ENCODE measurements around the gene HBG1. TPM values are rescaled to one million over a fixed set of nuclear protein-coding genes. Genes with fewer than 3 reads are reported as not detected.

Gene HBG1
- total RNA-seq, 4 donors from 2014 or later, result not detected

DNA sequence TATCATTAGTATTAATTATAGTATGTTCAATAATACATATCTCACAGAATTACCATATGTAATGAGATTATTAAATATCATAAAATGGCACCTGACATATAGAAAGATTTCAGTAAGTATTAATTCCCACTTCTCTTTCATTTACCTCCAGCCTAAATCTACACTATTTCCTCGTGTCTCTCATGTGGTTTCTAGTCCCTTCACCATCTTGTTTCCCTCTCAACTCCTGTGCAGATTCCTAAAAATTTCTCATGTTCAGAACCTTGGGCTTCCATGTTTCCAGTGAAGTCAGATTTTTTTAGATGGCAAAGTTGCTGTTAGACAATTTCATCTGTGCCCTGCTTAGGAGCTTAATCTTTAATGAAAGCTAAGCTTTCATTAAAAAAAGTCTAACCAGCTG, 34.2 kb upstream of the HBG1 start:
- no peak for DNase-seq (ENCODE audit: low spot score)
- ATAC-seq (ENCODE audit: low FRiP score), result no peak
- TF ChIP-seq, protein P1, sequence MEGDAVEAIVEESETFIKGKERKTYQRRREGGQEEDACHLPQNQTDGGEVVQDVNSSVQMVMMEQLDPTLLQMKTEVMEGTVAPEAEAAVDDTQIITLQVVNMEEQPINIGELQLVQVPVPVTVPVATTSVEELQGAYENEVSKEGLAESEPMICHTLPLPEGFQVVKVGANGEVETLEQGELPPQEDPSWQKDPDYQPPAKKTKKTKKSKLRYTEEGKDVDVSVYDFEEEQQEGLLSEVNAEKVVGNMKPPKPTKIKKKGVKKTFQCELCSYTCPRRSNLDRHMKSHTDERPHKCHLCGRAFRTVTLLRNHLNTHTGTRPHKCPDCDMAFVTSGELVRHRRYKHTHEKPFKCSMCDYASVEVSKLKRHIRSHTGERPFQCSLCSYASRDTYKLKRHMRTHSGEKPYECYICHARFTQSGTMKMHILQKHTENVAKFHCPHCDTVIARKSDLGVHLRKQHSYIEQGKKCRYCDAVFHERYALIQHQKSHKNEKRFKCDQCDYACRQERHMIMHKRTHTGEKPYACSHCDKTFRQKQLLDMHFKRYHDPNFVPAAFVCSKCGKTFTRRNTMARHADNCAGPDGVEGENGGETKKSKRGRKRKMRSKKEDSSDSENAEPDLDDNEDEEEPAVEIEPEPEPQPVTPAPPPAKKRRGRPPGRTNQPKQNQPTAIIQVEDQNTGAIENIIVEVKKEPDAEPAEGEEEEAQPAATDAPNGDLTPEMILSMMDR (IDR thresholded peaks at IDR 0.05), result no peak

DNA sequence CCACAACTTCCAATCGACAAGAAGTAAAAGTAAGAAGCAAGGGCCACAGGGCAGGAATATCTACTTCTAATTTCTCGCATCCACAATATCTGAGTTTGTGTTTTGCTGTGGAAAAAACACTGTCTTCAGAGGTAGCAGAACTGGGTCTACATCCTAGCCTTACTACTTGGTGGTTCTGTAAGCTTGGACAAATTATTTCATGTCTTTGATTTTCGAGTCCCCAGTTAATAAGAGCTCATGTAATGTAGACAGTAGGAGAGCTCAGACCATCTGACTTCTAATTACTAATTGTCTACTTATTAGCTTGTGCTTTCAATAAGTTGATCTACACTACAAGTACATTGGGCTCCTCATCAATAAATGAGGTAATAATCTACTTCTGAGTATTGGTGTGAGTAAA, 33.4 kb upstream of the HBG1 start:
- DNase-seq (ENCODE audit: low spot score) (no peak), ATAC-seq (ENCODE audit: low FRiP score) (no peak)
- TF ChIP-seq, protein P1 (IDR thresholded peaks at IDR 0.05), result no peak

DNA sequence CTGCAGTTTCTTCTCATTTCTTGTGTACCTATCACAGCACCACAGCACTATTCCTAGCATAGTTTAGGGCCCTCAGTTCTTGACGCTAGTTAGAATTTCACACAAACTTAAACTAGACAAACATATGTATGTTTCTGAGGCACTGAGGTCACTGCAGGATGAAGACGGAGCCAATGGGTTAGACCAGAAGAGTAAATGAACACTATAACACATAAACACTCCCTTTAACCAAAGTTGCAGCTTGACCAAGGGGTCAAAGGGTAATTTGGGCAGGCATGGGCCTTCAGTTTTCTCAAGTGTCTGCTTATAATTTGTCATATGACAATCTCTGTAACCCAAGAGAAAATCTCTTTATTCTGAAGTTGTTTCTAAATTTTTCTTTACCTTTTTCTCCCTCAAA, 33.0 kb upstream of the HBG1 start:
- DNase-seq (ENCODE audit: low spot score) (no peak), ATAC-seq (ENCODE audit: low FRiP score) (no peak)
- TF ChIP-seq, protein P1 (IDR thresholded peaks at IDR 0.05), result no peak

DNA sequence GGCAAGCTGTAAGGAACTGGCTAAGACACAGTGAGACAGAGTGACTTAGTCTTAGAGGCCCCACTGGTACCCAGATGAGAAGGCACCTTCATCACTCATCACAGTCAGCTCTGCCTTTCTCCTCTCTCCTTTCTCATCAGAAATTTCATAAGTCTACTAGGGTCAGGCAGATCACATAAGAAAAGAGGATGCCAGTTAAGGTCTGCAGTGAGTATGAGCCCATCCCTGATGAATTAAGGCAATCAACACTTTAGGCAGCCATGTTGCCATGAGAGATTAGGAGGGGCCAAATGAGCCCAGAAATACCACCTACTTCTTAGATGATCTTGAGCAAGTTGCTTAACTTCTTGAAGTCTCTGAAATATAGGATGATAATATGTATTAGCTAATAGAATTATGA, 31.9 kb upstream of the HBG1 start:
- TF ChIP-seq, protein P1 (IDR thresholded peaks at IDR 0.05), result no peak
- no peak for ATAC-seq (ENCODE audit: low FRiP score)
- DNase-seq (ENCODE audit: low spot score), result no peak

DNA sequence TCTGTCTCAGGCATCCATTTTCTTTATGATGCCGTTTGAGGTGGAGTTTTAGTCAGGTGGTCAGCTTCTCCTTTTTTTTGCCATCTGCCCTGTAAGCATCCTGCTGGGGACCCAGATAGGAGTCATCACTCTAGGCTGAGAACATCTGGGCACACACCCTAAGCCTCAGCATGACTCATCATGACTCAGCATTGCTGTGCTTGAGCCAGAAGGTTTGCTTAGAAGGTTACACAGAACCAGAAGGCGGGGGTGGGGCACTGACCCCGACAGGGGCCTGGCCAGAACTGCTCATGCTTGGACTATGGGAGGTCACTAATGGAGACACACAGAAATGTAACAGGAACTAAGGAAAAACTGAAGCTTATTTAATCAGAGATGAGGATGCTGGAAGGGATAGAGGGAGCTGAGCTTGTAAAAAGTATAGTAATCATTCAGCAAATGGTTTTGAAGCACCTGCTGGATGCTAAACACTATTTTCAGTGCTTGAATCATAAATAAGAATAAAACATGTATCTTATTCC, 31.0 kb upstream of the HBG1 start:
- TF ChIP-seq, protein P1 (IDR thresholded peaks at IDR 0.05), result no peak
- ATAC-seq (ENCODE audit: low FRiP score) (peak; percentile 86), DNase-seq (ENCODE audit: low spot score) (peak; percentile 37)

DNA sequence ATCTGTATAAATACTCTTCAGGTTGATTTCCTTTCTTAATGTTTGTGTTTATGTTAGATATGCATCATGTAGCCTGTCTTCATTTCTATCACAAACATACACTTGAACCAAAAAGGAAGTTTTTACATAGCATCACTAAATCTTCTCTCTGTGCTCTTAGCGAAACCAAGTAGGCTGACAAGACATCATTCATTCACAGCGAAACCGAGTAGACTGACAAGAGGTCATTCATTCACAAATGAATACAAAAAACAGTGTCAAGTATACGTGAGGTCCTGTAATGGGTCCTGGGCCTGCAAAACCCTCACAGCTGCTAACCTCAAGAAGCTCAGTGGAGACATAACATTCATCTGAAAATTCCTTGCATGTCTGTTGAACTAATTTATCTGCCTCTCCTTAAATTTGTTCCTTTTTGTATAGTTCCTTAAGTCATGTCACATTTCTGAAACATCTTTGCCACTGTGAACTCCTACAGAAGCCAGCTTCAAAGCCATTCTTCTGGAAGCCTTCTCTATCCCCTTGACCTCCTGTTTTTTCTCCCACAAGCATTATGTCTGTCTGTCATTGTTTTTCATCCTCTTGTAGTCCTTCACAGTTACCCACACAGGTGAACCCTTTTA, 29.9 kb upstream of the HBG1 start:
- TF ChIP-seq, protein P1 (IDR thresholded peaks at IDR 0.05), result no peak
- ATAC-seq (ENCODE audit: low FRiP score), result no peak
- DNase-seq (ENCODE audit: low spot score), result no peak

DNA sequence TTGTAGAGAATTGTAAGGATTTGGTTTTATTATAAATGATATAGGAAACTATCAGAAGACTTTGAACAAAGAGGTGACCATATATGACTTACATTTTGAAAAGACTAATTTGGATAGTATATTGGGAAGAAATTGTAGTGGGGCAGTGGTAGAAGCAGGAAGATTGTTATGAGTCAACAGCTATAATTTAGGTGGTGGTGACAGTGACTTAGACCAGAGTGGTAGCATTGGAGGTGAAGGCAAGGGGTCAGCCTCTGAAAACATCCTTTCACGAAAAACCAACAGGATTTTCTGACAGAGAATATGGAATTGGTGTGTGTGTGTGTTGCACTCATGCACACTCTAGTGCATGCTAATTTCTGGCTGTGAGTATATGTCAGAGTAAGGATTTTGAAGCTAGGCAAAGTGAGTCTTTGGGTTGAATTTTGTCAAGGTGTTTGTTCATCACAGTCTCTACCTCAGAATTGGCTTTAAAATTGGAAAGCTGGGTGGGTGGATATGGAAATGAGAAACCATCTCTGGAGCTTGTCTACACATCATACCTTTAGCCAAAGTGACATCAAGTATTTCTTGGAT, 28.2 kb upstream of the HBG1 start:
- TF ChIP-seq, protein P1 (IDR thresholded peaks at IDR 0.05), result no peak
- ATAC-seq (ENCODE audit: low FRiP score), result no peak
- no peak for DNase-seq (ENCODE audit: low spot score)

Data from omental fat pad (tissue), 4 donors.